ENCODE data around the gene ITPRID2. TPM values are rescaled to one million over a fixed set of nuclear protein-coding genes. Genes with fewer than 3 reads are reported as not detected.

Gene ITPRID2
- total and polyA plus RNA-seq, 2 of the 13 experiments (the other 11 are each of a cell fraction or from before 2014, with no cell fraction given): 44.8 to 62.3 TPM

- no TSS peak for BruUV-seq (replicated peaks)
- H3K4me2 ChIP-seq (ENCODE audit: low read depth, low read length): no peak overlapping the region
- no peak for ATAC-seq
- intact Hi-C loops (cut with micrococcal nuclease; ENCODE audit: unreplicated experiment) (no loop called here), in situ Hi-C loops (cut with HindIII; ENCODE audit: extremely low pct_ligation_motif_present, low pct_unique_long_range_greater_than_20kb) (no loop called here)
- no peaks in the 10 kb centered on the region for H4K20me1 ChIP-seq (ENCODE audit: insufficient read depth, low read length)
- H3K27ac ChIP-seq (ENCODE audit: extremely low read length, insufficient read depth, low read length): no peak overlapping the region
- no peaks in the 10 kb centered on the region for H3K36me3 ChIP-seq (replicated peaks in 1 of 2; ENCODE audit: control insufficient read depth in 1 of 2, insufficient read depth in 2 of 2, low read length in 2 of 2)
- 66% methylated on average over 5 of the region's 5 CpGs for WGBS (ENCODE audit: low lambda C conversion rate)
- no peak overlapping the region for H3K9ac ChIP-seq (ENCODE audit: insufficient read depth, low read depth, low read length)
- DNase-seq (ENCODE audit: low spot score): no peak
- no peaks in the 10 kb centered on the region for H3K27me3 ChIP-seq (ENCODE audit: control insufficient read depth in 1 of 2, insufficient read depth in 2 of 2, low read length in 2 of 2)
- TF ChIP-seq SNRNP70 (IDR thresholded peaks at IDR 0.05; ENCODE audit: low read depth, low read length) (no peak), TOPORS (CRISPR knock-in tag; IDR thresholded peaks at IDR 0.05) (no peak), ZC3H13 (CRISPR knock-in tag; IDR thresholded peaks at IDR 0.05) (no peak), ZNF83 (CRISPR knock-in tag; IDR thresholded peaks at IDR 0.05; ENCODE audit: borderline replicate concordance) (no peak), SAP130 (CRISPR knock-in tag; IDR thresholded peaks at IDR 0.05; ENCODE audit: low read depth) (no peak), ZFP36 (IDR thresholded peaks at IDR 0.05; ENCODE audit: borderline replicate concordance, low read depth, low read length, partially characterized antibody) (no peak), ZNF205 (CRISPR knock-in tag; IDR thresholded peaks at IDR 0.05) (no peak), ZNF841 (CRISPR knock-in tag; IDR thresholded peaks at IDR 0.05; ENCODE audit: borderline replicate concordance) (no peak), PHF20 (CRISPR knock-in tag; IDR thresholded peaks at IDR 0.05) (no peak), FOXC1 (CRISPR knock-in tag; IDR thresholded peaks at IDR 0.05; ENCODE audit: borderline replicate concordance) (no peak), ZNF280D (CRISPR knock-in tag; IDR thresholded peaks at IDR 0.05) (no peak), ZNF530 (CRISPR knock-in tag; IDR thresholded peaks at IDR 0.05; ENCODE audit: low read depth) (no peak), STAG1 (CRISPR knock-in tag; IDR thresholded peaks at IDR 0.05) (no peak), ZNF331 (CRISPR knock-in tag; IDR thresholded peaks at IDR 0.05) (no peak), ZNF878 (CRISPR knock-in tag; IDR thresholded peaks at IDR 0.05) (no peak), ZNF709 (CRISPR knock-in tag; IDR thresholded peaks at IDR 0.05) (no peak), YEATS2 (CRISPR knock-in tag; IDR thresholded peaks at IDR 0.05; ENCODE audit: borderline replicate concordance) (no peak), JARID2 (CRISPR knock-in tag; IDR thresholded peaks at IDR 0.05; ENCODE audit: insufficient replicate concordance) (no peak), SP1 (IDR thresholded peaks at IDR 0.05) (no peak), SP1 (CRISPR knock-in tag; IDR thresholded peaks at IDR 0.05) (no peak), GFI1 (CRISPR knock-in tag; IDR thresholded peaks at IDR 0.05; ENCODE audit: borderline replicate concordance) (no peak)
- no peak overlapping the region for H2AFZ ChIP-seq (ENCODE audit: low read length)
- no peaks in the 10 kb centered on the region for H3K79me2 ChIP-seq (ENCODE audit: insufficient read depth, low read length)
- ChIA-PET CTCF (ENCODE audit: low intra/inter-chr PET ratio, low total read pairs) (no interaction called here), POLR2A (no interaction called here)
- H3K4me1 ChIP-seq (ENCODE audit: insufficient read depth, low read length): no peaks in the 10 kb centered on the region
- FAIRE-seq: no peak
- no peaks in the 10 kb centered on the region for H3K9me3 ChIP-seq (ENCODE audit: low read length)
- no peak overlapping the region for H3K4me3 ChIP-seq (replicated peaks in 1 of 3; ENCODE audit: insufficient read depth in 1 of 3, low read depth in 2 of 3, low read length in 3 of 3)
Observed at GRCh38 chr2:181977661-181978350, 86.3 kb downstream of the ITPRID2 start.
